HK-2 (cell line): ENCODE data around the gene PCDHGA2.
"Not testable (repeated sequence)": the region's sequence is repeated elsewhere in the genome, so short reads cannot be mapped to it uniquely, and the experiment has no call there.

Source experiments
- DNase-seq: peaks from one replicate; pipeline ENCODE4 v3.0.0-alpha.2; 2018; ENCODE audit not compliant: unreplicated experiment

Gene PCDHGA2

GRCh38 chr5:141338538-141339306 is at the start of gene PCDHGA2:
Gene PCDHGA2 (plus strand): TSS chr5:141338760.
- no peak for DNase-seq

GRCh38 chr5:141298376-141298775 is 40.2 kb upstream of the PCDHGA2 start:
- no peak for DNase-seq

GRCh38 chr5:141303756-141304155 is 34.8 kb upstream of the PCDHGA2 start, which contains the start of gene SLC25A2:
Gene SLC25A2 (minus strand): TSS chr5:141304049. CDS start chr5:141303865, 184 bp downstream.
- no peak for DNase-seq

GRCh38 chr5:141306630-141307029 is 31.9 kb upstream of the PCDHGA2 start:
- DNase-seq, result no peak

GRCh38 chr5:141313711-141314110 is 24.8 kb upstream of the PCDHGA2 start:
- DNase-seq, result no peak

GRCh38 chr5:141316963-141317362 is 21.6 kb upstream of the PCDHGA2 start:
- DNase-seq, result not testable (repeated sequence)

- no peak for DNase-seq
These were observed 19.4 kb upstream of the PCDHGA2 start for GRCh38 chr5:141319202-141319601.

- DNase-seq, result no peak
These were observed 18.9 kb upstream of the PCDHGA2 start for GRCh38 chr5:141319699-141320098.

GRCh38 chr5:141320225-141321169 is 18.1 kb upstream of the PCDHGA2 start, which contains the start of gene TAF7:
Gene TAF7 (minus strand): TSS chr5:141320784. CDS start chr5:141320044, 740 bp downstream.
- DNase-seq, result peak; percentile 87

- DNase-seq, result no peak
These were observed 16.3 kb upstream of the PCDHGA2 start for GRCh38 chr5:141322261-141322660.

GRCh38 chr5:141326088-141326854 is 12.3 kb upstream of the PCDHGA2 start:
- DNase-seq, result no peak

- no peak for DNase-seq
These were observed 10.3 kb upstream of the PCDHGA2 start for GRCh38 chr5:141328231-141328630.

GRCh38 chr5:141330299-141331080 is 8.1 kb upstream of the PCDHGA2 start, which contains the start of gene PCDHGA1:
Gene PCDHGA1 (plus strand): TSS chr5:141330514.
- DNase-seq, result no peak

- DNase-seq, result not testable (repeated sequence)
These were observed 6.0 kb upstream of the PCDHGA2 start for GRCh38 chr5:141332571-141332970.

- not testable (repeated sequence) for DNase-seq
These were observed 2.3 kb downstream of the PCDHGA2 start for GRCh38 chr5:141340781-141341354.

- no peak for DNase-seq
These were observed 4.2 kb downstream of the PCDHGA2 start for GRCh38 chr5:141342773-141343172.

- no peak for DNase-seq
These were observed 4.8 kb downstream of the PCDHGA2 start, which contains the start of gene PCDHGA3 for GRCh38 chr5:141343242-141343952. Gene PCDHGA3 (plus strand): TSS chr5:141343829. CDS start chr5:141344034, 205 bp downstream.

GRCh38 chr5:141343953-141344463 is 5.4 kb downstream of the PCDHGA2 start:
- DNase-seq, result no peak

GRCh38 chr5:141345327-141345726 is 6.8 kb downstream of the PCDHGA2 start:
- DNase-seq, result no peak
